UCSD-AML1 (cell line): ENCODE results near the gene LPIN2.
"Not testable (repeated sequence)": the region's sequence is repeated elsewhere in the genome, so short reads cannot be mapped to it uniquely, and the experiment has no call there.

Experiments
- DNase-seq: peaks from one replicate; lab custom pipeline; 2025; ENCODE audit not compliant: unreplicated experiment; lab: John Stamatoyannopoulos, UW

LPIN2 gene

DNA sequence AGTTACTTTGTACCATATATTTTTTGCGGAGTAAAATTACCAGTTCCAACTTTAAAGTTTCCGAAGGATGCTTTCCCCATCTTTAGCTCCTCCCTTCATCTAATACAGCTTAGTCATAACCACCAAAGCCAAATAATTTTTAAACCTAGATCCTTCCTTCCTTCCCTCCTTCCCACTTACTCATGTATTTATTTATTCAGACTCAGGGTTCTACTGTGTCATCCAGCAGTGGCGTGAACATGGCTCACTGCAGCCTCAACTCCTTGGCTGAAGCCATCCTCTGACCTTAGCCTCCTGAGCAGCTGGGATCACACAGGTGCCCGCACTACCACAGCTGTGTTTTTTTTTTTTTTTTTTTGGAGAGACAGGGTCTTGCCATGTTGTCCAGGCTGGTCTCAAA lies 4.4 kb downstream of the LPIN2 start:
- peak; percentile 23 for DNase-seq

DNA sequence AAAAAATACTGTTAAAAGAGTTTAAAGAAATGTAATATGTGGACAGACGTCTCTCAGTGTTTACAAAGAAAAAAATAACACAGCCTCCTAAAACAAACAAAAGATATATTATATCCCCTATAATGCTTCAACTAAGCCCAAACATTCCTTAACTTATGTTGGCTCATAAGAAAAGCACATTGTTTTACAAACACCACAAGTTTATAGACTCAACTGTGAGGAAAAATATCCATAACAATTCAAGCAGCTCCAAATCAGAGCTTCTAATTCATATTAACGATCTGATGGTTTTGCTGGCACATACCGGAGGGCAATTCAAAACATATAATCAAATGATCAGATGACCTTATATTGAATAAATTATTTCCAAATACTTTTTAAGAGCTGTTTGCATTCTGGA lies 5.5 kb downstream of the LPIN2 start:
- no peak for DNase-seq

- DNase-seq: no peak
These were observed 7.5 kb downstream of the LPIN2 start for GRCh38 chr18:3005462-3005861.

- DNase-seq: not testable (repeated sequence)
These were observed 9.2 kb downstream of the LPIN2 start for GRCh38 chr18:3003766-3004165.

DNA sequence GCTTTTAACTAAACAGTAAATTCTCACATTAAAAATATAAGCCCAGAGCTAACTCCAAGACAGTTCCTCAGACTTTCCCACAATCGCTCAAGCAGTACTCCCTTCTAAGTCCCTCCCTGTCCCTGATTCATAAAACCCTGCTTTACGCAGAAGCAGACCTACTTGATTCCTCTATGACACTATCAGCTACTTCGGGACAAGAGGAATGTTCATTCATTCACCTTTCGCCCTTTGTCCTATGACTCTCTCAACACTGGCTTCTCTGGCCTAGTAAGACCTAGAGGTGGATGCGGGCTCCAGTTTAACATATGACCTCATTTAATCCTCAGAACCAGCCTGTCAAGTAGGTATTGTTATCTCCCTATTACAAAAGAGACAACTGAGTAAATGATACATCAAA lies 10.2 kb downstream of the LPIN2 start:
- DNase-seq: no peak

DNA sequence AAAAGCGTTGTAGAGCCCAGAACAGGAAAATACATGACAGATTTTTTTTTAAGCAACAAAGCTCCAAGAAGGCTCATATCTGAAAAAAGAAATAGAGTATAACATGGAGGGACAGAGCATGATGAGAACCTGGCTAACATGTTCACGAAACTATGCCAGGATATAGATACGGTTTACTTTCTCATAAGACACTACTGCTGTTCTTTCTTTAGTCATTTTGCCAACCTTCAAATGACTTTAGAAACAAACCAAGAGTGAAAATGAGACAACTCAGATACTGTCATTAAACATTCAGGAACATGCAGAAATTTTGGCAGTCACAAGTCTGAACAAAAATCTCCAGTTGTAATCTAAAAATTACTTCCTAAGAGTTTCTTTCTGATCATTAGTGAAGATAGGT lies 14.3 kb downstream of the LPIN2 start:
- no peak for DNase-seq

- no peak for DNase-seq
These were observed 14.9 kb downstream of the LPIN2 start for GRCh38 chr18:2997846-2998564.

- DNase-seq: no peak
These were observed 15.5 kb downstream of the LPIN2 start for GRCh38 chr18:2997429-2997828.

DNA sequence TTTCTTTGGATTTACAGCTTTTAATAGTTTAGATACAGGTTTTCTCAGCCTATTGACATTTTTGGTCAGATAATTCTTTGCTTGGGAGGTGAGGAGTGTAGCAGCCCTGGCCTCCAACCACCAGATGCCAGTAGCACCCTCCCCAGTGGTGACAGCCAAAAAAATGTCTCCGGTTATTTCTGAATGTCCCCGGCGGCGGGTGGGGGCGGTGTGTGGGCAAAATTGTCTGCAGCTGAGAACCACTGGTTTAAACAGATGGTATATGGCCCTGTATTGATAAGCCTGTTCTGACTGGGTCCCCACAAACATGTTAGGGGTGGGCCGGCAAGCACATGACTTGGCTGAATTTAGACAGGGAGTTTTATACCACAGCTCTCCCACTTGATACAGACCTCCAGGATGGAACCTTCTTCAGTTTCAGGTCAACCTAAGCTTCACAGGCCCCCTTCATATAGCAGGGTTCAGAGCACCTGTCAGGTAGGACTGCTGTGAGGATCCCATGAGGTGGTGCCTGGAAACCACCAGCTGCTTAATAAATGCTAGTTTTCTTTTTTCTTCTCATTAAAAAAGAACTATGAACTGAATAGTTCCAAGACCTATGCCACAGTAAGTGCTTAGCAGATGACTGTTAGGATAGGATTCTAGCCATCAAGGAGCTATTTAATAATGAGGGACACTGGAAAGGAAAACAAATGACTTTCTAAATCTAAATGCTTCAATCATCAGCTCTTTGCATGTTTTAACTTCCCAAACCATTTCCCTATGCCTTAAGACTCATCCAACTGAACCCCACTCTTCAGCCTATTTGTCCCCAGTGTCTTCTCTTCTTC lies 18.1 kb downstream of the LPIN2 start:
- no peak for DNase-seq

GRCh38 chr18:2994020-2994589 lies 18.8 kb downstream of the LPIN2 start:
- DNase-seq: no peak

DNA sequence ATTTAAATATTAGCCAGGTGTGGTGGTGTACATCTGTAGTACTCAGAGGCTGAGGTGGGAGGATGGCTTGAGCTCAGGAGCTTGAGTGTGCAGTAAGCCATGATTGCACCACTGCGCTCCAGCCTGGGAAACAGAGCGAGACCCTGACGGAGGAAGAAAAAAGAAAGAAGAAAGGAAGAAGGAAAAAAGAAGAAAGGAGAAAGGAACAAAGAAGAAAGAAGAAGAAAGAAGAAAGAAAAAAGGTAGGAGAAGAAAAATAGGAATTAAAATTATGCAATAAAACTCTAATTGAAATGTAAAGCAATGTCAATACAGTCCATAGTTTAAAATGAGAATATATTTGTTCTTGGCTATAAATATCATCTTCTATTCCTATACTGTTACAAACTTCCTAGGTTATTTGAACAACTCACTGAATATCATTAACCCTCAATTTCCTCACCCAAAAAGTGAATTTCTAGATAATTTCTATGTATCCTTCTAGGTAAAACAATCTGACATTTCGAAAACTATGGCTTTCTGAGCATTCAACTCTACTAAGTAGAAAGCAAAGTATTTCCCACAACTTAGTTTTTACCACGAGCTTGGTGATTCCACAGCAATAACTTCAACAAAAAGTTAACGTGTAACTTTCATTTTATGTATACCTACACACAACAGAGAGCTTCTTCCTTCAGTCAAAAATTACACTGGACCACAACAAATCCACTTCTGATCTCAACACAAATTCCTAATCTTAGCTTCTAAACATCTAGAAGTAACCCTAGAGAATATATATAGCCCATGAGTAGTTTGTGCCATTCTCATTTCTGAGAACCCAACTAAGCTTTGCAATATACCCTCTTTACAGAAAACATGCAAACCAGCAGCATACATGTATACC lies 19.7 kb downstream of the LPIN2 start:
- no peak for DNase-seq

DNA sequence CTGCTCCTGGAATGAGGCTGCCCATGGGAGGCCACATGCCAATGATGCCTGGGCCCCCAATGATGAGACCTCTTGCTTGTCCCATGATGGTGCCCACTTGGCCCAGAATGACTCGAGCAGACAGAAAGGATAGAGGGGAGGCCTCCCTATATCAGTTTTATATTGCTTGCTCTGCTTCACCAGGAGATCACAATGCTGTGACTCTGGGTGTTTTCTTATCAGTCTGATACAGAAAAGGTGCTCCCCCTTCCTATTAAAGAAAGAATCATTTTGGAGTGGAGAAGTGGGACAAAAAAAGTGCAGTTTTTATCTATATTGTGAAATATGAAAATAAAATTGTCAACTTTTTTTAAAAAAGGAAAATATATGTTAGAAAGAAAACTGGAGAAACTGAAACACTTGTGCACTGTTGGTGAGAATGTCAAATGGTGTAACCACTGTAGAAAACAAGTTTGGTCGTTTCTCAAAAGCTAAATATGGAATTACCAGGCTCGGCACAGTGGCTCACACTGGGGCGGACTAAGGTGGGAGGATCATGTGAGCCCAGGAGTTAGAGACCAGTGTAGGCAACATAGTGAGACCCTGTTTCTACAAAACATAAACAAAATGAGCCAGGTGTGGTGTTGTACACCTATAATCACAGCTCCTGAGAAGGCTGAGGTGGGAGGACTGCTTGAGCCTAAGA lies 21.8 kb downstream of the LPIN2 start:
- DNase-seq: no peak

GRCh38 chr18:2987876-2988790 lies 24.8 kb downstream of the LPIN2 start:
- no peak for DNase-seq

DNA sequence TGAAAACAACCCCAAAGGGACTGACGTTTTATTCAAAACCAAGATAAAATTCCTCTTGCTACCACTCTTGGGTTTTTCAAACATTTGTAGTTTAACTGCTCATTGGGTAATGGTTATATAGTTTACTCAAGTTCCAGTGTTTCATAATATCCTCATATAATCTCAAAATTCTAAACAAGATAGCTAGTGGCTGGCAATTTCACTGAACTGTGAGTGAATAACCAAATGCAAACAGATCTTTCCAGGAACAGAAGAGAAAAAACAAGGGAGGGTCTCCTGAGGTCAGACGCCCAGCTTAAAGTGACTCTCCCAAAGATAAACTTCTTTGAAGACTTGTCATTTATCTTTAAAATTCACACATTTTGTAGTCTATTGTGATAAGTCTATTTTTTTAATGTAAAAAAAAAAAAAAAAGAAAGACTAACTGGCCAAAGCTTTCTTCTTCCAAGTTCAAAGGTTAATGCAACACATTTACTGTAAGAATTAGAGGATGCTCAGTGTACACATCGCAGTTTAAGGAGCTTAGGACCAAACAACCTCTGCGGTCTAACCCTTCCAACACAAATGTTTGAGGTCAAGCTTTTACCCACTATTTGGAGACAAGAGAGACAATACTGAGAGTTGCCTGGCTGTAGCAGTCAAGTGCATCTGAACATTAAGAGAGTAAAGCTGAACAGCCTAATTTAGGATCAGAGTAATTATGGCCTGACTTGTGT lies 26.6 kb downstream of the LPIN2 start:
- no peak for DNase-seq

- no peak for DNase-seq
These were observed 27.3 kb downstream of the LPIN2 start for GRCh38 chr18:2985628-2986027.

- DNase-seq: no peak
These were observed 28.2 kb downstream of the LPIN2 start for GRCh38 chr18:2984703-2985261.

DNA sequence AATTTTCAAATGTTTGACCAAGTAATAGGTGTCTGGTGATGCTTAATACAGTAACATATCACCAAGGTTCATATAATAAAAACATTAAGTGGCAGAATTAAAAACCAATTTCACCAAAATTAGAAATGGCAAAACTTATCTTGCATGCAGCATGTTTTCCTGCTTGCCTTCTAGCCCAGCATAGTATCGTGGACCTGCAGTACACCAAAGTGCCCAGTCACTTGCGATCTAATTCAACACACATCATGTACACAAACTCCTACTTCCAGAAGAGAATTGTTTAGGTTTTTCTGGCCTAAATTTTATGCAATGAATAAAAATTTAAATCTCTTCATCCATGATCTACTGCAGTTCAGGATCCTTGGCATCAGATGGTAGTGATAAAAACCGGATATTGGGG lies 28.9 kb downstream of the LPIN2 start:
- no peak for DNase-seq

DNA sequence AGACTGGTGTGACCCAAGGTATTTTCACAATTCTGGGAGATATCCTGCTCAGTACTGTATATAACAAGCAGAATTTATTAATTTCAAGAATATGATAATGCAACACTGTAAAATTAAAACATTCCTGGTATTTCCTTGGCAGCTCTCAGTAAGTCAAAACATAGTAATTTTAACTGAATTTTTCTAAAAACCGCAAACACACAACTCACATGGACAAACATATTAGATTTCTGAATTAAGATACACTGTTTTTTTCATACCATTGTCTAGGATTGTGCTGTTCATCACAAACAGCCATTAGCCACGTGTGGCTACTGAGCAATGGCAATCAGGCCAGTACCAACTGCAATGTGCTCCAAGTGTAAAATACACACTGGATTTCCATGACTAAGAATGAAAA lies 29.6 kb downstream of the LPIN2 start:
- DNase-seq: no peak
